Body of pancreas (tissue), 4 donors: Measurements from ENCODE around the gene LIPC. TPM values are rescaled to one million over a fixed set of nuclear protein-coding genes. Genes with fewer than 3 reads are reported as not detected.

Experiments used
- ATAC-seq: fragments of 150-250 bp; one replicate; pipeline ENCODE4 v1.9.1; 2016
- DNase-seq, 4 donors: peaks; one replicate each; pipeline ENCODE4 v3.0.0-alpha.2; 2019
- H3K27ac ChIP-seq, 4 donors: fragments of 200-600 bp; sonication (generic); 1 replicate in 3 of 4; 2 replicates in 1 of 4; pipeline versions ENCODE4 v1.5.1 to v1.6.1; 2016 to 2019; ENCODE audit warnings: mild to moderate bottlenecking in 1 of 4, mixed read lengths in 1 of 4, moderate library complexity in 1 of 4
- H3K27me3 ChIP-seq, 2 donors: fragments of 200-600 bp; sonication (generic); one replicate each; pipeline ENCODE4 v1.6.0; 2016; ENCODE audit warnings: mild to moderate bottlenecking in 1 of 2
- H3K36me3 ChIP-seq, 2 donors: fragments of 200-600 bp; sonication (generic); replicated peaks in 1 of 2; 2 replicates each; pipeline ENCODE4 v1.5.1; 2016; ENCODE audit warnings: low read depth in 2 of 2; ENCODE audit not compliant: insufficient read depth in 1 of 2
- H3K4me1 ChIP-seq: fragments of 200-600 bp; sonication (generic); one replicate; pipeline ENCODE4 v1.6.0; 2016
- H3K4me3 ChIP-seq, 2 donors: fragments of 200-600 bp; sonication (generic); 1 replicate in 1 of 2; 2 replicates in 1 of 2; pipeline ENCODE4 v1.5.1; 2016 to 2019
- H3K9me3 ChIP-seq, 3 donors: fragments of 200-600 bp; sonication (generic); 1 replicate in 2 of 3; 2 replicates in 1 of 3; pipeline ENCODE4 v1.5.1; 2016
- CTCF ChIP-seq, 7 experiments: fragments of 450-650 bp in 4 of 7; fragments of 200-600 bp in 3 of 7; sonication (generic) in 3 of 7; IDR thresholded peaks; one replicate each; pipeline ENCODE4 v1.5.1; 2016 to 2019; ENCODE audit warnings: antibody characterized with exemption in 7 of 7
- POLR2A ChIP-seq, 3 donors: fragments of 450-650 bp; IDR thresholded peaks; one replicate each; pipeline ENCODE4 v1.6.1; 2016; ENCODE audit warnings: antibody characterized with exemption in 3 of 3, mild to moderate bottlenecking in 2 of 3
- WGBS, 2 donors: methylation state at CpG; one replicate each; pipeline ENCODE4 v1.1.5; 2017; 5-methylcytosine and 5-hydroxymethylcytosine counted together
- intact Hi-C: fragments of 100-400 bp; cut with DNase I; formaldehyde crosslinking; loops from one replicate; pipeline ENCODE4 v1.15.1; 2023
- total RNA-seq, 2 donors: library from RNA; depleted of rRNA; stranded (reverse); fragments of >200 nt; gene quantifications; one replicate each; pipeline ENCODE4 v1.1.0, GENCODE V29; 2016

The LIPC gene
- total RNA-seq, 2 donors from 2014 or later = 1.6 to 2.3 TPM

- no peaks in the 10 kb centered on the region for H3K9me3 ChIP-seq
- intact Hi-C loops = no loop called here
- ATAC-seq (no peak), DNase-seq (no peak)
- no peaks in the 10 kb centered on the region for H3K4me1 ChIP-seq
- H3K36me3 ChIP-seq = no peaks in the 10 kb centered on the region
- 82 to 84% methylated on average over 3 of the region's 3 CpGs for WGBS, 2 donors
- H3K27ac ChIP-seq = no peak overlapping the region
- no peak overlapping the region for H3K4me3 ChIP-seq
- TF ChIP-seq CTCF (IDR thresholded peaks at IDR 0.05) = no peak
- TF ChIP-seq POLR2A (IDR thresholded peaks at IDR 0.05) = no peak
- H3K27me3 ChIP-seq = no peaks in the 10 kb centered on the region
These were observed 124.8 kb downstream of the LIPC start for GRCh38 chr15:58556541-58556940.

GRCh38 chr15:58558777-58559176, 127.0 kb downstream of the LIPC start:
- Histone ChIP-seq H3K27ac (no peak overlapping the region), H3K9me3 (no peaks in the 10 kb centered on the region), H3K4me1 (no peaks in the 10 kb centered on the region), H3K4me3 (no peak overlapping the region), H3K27me3 (no peaks in the 10 kb centered on the region), H3K36me3 (no peaks in the 10 kb centered on the region)
- peak in 1 of 4 donors; percentile 26 for DNase-seq
- WGBS, 2 donors = 39 to 43% methylated on average over 1 of the region's 1 CpG
- TF ChIP-seq CTCF (IDR thresholded peaks at IDR 0.05) = peak in 3 of 7 experiments; percentile 20 to 30 (median 23)
- no peak for TF ChIP-seq POLR2A (IDR thresholded peaks at IDR 0.05)
- ATAC-seq = peak; percentile 68
- intact Hi-C loops = no loop called here

DNA sequence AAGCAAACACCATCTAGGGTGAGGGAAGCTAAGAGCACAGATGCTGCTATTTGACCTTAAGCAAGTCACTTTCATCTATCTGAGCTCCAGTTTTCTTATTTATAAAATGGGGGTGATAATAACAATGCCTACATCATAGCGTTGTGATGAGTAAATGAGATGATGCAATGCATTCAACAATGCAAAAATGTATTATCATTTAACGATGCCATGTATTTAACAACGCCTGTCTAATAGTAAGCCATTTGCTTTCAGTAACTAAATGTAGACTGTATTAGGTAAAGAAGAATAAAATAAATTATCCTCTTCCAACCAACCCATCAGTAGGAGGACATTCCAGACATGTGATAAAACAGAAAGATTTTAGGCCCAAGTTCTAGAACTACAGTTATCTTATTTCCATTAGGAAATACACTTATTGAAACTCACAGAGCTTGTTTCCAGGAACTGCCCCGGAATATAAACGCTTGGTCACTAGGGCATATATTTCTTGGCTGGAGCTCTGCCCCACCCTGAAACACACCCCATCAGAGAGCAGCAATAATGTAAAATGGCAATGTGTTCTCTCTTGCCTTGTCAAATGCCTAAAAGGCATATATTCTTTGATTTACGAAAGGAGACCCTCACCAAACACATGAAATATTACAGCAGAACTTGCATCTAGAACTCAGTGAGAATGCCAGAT, 128.3 kb downstream of the LIPC start:
- H3K4me3 ChIP-seq = no peak overlapping the region
- no peaks in the 10 kb centered on the region for H3K36me3 ChIP-seq
- H3K27ac ChIP-seq = no peak overlapping the region
- no peaks in the 10 kb centered on the region for H3K9me3 ChIP-seq
- no peaks in the 10 kb centered on the region for H3K27me3 ChIP-seq
- intact Hi-C loops = no loop called here
- TF ChIP-seq POLR2A (IDR thresholded peaks at IDR 0.05) (no peak), CTCF (IDR thresholded peaks at IDR 0.05) (no peak)
- DNase-seq (no peak), ATAC-seq (no peak)
- 76 to 77% methylated on average over 6 of the region's 6 CpGs for WGBS, 2 donors
- no peaks in the 10 kb centered on the region for H3K4me1 ChIP-seq

DNA sequence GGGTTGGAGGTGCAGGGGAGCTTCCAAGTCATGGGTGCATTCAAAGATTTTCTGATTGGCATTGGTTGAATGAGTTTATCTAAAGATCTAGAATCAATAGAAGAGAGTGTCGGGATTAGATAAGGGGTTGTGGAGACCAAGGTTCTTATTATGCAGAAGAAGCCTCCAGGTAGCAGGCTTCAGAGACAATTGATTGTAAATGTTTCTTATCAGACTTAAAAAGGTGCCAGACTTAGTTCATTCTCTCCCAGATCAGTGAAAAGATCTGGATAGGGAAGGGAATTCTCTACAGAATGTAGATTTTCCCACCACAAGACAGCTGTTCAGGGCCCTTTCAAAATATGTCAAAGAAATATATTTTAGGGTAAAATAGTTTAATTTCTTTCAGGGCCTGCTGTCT, 129.5 kb downstream of the LIPC start:
- 0% methylated on average over 1 of the region's 1 CpG for WGBS, 2 donors
- Histone ChIP-seq H3K9me3 (no peaks in the 10 kb centered on the region), H3K27me3 (no peaks in the 10 kb centered on the region), H3K36me3 (no peaks in the 10 kb centered on the region), H3K4me1 (no peaks in the 10 kb centered on the region), H3K4me3 (no peak overlapping the region), H3K27ac (no peak overlapping the region)
- ATAC-seq = no peak
- TF ChIP-seq CTCF (IDR thresholded peaks at IDR 0.05) (no peak), POLR2A (IDR thresholded peaks at IDR 0.05) (no peak)
- intact Hi-C loops = no loop called here
- no peak for DNase-seq

DNA sequence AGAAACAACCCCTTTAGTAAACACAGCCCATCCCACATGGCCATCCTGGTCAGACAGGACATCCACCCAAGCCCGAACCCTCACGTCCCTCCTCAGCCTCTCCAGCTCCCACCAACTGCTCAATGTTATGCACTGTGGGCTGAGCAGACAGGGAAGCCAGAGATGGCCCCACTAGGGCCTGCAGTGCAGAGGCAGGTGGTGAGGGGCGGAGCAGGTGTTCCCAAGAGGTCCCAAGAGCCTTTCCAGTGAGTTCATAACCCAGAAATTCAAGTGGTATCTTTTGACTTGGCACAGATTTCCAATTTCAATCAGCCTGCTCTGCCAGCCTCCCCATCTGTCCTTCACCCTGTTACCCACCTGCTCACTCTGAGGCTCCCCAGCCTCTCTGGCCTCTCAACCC, 130.3 kb downstream of the LIPC start:
- 94% methylated on average over 3 of the region's 3 CpGs for WGBS, 2 donors
- no peaks in the 10 kb centered on the region for H3K27me3 ChIP-seq
- TF ChIP-seq POLR2A (IDR thresholded peaks at IDR 0.05) (no peak), CTCF (IDR thresholded peaks at IDR 0.05) (no peak)
- no peak overlapping the region for H3K4me3 ChIP-seq
- H3K4me1 ChIP-seq = no peaks in the 10 kb centered on the region
- ATAC-seq (no peak), DNase-seq (no peak)
- intact Hi-C loops = no loop called here
- H3K36me3 ChIP-seq = no peaks in the 10 kb centered on the region
- H3K27ac ChIP-seq = no peak overlapping the region
- no peaks in the 10 kb centered on the region for H3K9me3 ChIP-seq
